CD14-positive monocyte (primary cell): ENCODE measurements around the gene CFAP57. TPM values are rescaled to one million over a fixed set of nuclear protein-coding genes. Genes with fewer than 3 reads are reported as not detected.

Experiments used
- DNase-seq, 3 donors: peaks; one replicate each; pipeline ENCODE4 v3.0.0-alpha.2; 2011 to 2022
- H2AFZ ChIP-seq: 2 replicates; pipeline ENCODE4 v1.6.0; 2012; ENCODE audit warnings: mild to moderate bottlenecking, low read depth, low read length, inconsistent platforms; ENCODE audit not compliant: insufficient read depth, poor library complexity, severe bottlenecking
- H3K27ac ChIP-seq, 2 donors: 1 replicate in 1 of 2; 2 replicates in 1 of 2; pipeline ENCODE4 v1.5.1; 2012 to 2013; ENCODE audit warnings: low read length in 2 of 2, control low read depth in 1 of 2, inconsistent platforms in 1 of 2, low read depth in 1 of 2, mild to moderate bottlenecking in 1 of 2
- H3K27me3 ChIP-seq, 2 donors: one replicate each; pipeline versions ENCODE4 v1.6.0 to v1.6.1; 2011 to 2013; ENCODE audit warnings: low read length in 2 of 2; ENCODE audit not compliant: control insufficient read depth in 2 of 2, insufficient read depth in 2 of 2
- H3K36me3 ChIP-seq, 2 donors: replicated peaks in 1 of 2; 1 replicate in 1 of 2; 2 replicates in 1 of 2; pipeline versions ENCODE4 v1.5.1 to v1.6.1; 2012 to 2013; ENCODE audit warnings: low read length in 2 of 2, control low read depth in 1 of 2, inconsistent platforms in 1 of 2, mild to moderate bottlenecking in 1 of 2; ENCODE audit not compliant: insufficient read depth in 2 of 2, control insufficient read depth in 1 of 2
- H3K4me1 ChIP-seq, 2 donors: 1 replicate in 1 of 2; 2 replicates in 1 of 2; pipeline versions ENCODE4 v1.5.1 to v1.6.1; 2012 to 2013; ENCODE audit warnings: low read length in 2 of 2, control low read depth in 1 of 2, inconsistent platforms in 1 of 2, mild to moderate bottlenecking in 1 of 2, moderate library complexity in 1 of 2; ENCODE audit not compliant: insufficient read depth in 2 of 2, control insufficient read depth in 1 of 2
- H3K4me2 ChIP-seq: replicated peaks from 2 replicates; pipeline ENCODE3; 2012; ENCODE audit warnings: low read length, moderate library complexity, mild to moderate bottlenecking; ENCODE audit not compliant: poor library complexity, severe bottlenecking; ENCODE audit errors: extremely low read depth
- H3K4me3 ChIP-seq, 3 experiments: fragments of 200-600 bp in 1 of 3; sonication (generic) in 1 of 3; replicated peaks in 1 of 3; 1 replicate in 2 of 3; 2 replicates in 1 of 3; pipeline ENCODE4 v1.5.1; 2011 to 2013; ENCODE audit warnings: low read length in 3 of 3, mild to moderate bottlenecking in 3 of 3, control low read depth in 2 of 3, low read depth in 2 of 3, inconsistent platforms in 1 of 3, moderate library complexity in 1 of 3
- H3K79me2 ChIP-seq: 2 replicates; pipeline ENCODE4 v1.6.0; 2012; ENCODE audit warnings: mild to moderate bottlenecking, control low read depth, inconsistent platforms, low read length, moderate library complexity; ENCODE audit not compliant: insufficient read depth
- H3K9ac ChIP-seq: 2 replicates; pipeline ENCODE4 v1.6.0; 2017; ENCODE audit warnings: low read length, mild to moderate bottlenecking; ENCODE audit not compliant: insufficient read depth, poor library complexity, severe bottlenecking
- H3K9me3 ChIP-seq, 2 donors: replicated peaks in 1 of 2; 1 replicate in 1 of 2; 2 replicates in 1 of 2; pipeline versions ENCODE4 v1.5.1 to v1.6.1; 2012 to 2013; ENCODE audit warnings: low read length in 2 of 2, control low read depth in 1 of 2; ENCODE audit not compliant: control insufficient read depth in 1 of 2, insufficient read depth in 1 of 2
- H4K20me1 ChIP-seq: 2 replicates; pipeline ENCODE4 v1.6.0; 2012; ENCODE audit warnings: mild to moderate bottlenecking, low read length, control low read depth, moderate library complexity; ENCODE audit not compliant: insufficient read depth
- H3K27ac Mint-ChIP-seq, 7 donors: one replicate each; pipeline ENCODE4 v1.8.0; 2020; ENCODE audit warnings: mild to moderate bottlenecking in 7 of 7, mixed read lengths in 7 of 7, moderate library complexity in 6 of 7, inconsistent platforms in 2 of 7
- H3K27me3 Mint-ChIP-seq, 3 donors: one replicate each; pipeline ENCODE4 v1.8.0; 2021 to 2022; ENCODE audit warnings: low read depth in 3 of 3, mild to moderate bottlenecking in 3 of 3, mixed read lengths in 3 of 3, moderate library complexity in 3 of 3, inconsistent platforms in 1 of 3
- H3K36me3 Mint-ChIP-seq, 2 donors: one replicate each; pipeline ENCODE4 v1.8.0; 2020; ENCODE audit warnings: mixed read lengths in 2 of 2, inconsistent platforms in 1 of 2, mild to moderate bottlenecking in 1 of 2
- H3K4me1 Mint-ChIP-seq: one replicate; pipeline ENCODE4 v1.8.0; 2020; ENCODE audit warnings: mild to moderate bottlenecking, mixed read lengths
- H3K4me3 Mint-ChIP-seq, 2 donors: one replicate each; pipeline ENCODE4 v1.8.0; 2020; ENCODE audit warnings: mild to moderate bottlenecking in 2 of 2, mixed read lengths in 2 of 2, moderate library complexity in 1 of 2
- H3K9me3 Mint-ChIP-seq, 7 donors: one replicate each; pipeline ENCODE4 v1.8.0; 2020 to 2022; ENCODE audit warnings: mixed read lengths in 7 of 7, mild to moderate bottlenecking in 6 of 7, moderate library complexity in 6 of 7, inconsistent platforms in 2 of 7
- WGBS: methylation state at CpG from one replicate; pipeline ENCODE4 v1.1.5; 2013; ENCODE audit warnings: missing lambda C conversion rate; ENCODE audit not compliant: insufficient coverage; 5-methylcytosine and 5-hydroxymethylcytosine counted together
- intact Hi-C, 2 donors: fragments of 100-400 bp; cut with micrococcal nuclease; formaldehyde crosslinking; loops; one replicate each; pipeline versions ENCODE4 v1.15.0 to v1.15.1; 2023
- polyA plus RNA-seq, 3 donors: library from polyadenylated mRNA; depleted of rRNA in 1 of 3; unstranded in 2 of 3; stranded (reverse) in 1 of 3; fragments of 300-500 nt in 2 of 3; fragments of >200 nt in 1 of 3; fragmentation: Illumina TruSeq in 2 of 3; gene quantifications; 1 replicate in 2 of 3; 2 replicates in 1 of 3; pipeline ENCODE4 v1.2.3, GENCODE V29; 2012 to 2021
- TF ChIP-seq, protein P1 (sequence below): fragments of 200-600 bp; IDR thresholded peaks from one replicate; pipeline ENCODE4 v1.8.0; 2022; ENCODE audit warnings: antibody characterized with exemption, mild to moderate bottlenecking

Gene CFAP57
- polyA plus RNA-seq, 3 donors: 0.01 to 0.05 TPM; not detected in 1

DNA sequence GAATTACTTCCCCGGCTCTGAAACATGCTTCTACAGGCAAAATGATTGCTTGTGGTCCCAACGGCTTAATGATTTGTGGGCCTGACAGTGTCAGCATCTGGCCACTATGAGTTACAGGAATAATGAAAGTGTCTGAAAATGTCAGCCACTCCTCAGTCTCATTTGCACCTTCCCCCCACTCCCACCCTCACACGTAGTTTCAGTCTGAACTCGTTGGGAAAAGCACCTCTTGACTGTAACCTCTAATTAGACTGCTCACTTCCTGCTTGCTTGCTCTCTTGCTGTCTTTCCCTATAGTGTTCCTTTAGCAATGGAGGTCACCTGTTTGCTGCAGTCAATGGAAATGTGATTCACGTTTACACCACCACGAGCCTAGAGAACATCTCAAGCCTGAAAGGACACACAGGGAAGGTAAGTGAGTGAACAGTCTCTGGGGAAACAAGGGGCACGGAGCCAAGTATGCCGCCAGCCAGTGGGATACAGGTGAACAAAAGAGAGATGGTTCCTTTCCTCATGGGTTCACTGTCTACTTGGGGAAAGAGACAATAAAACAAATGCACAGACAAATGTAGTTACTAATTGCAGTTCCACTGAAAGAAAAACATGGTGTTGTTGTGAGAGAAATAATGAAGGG lies 27.1 kb downstream of the CFAP57 start:
- Histone ChIP-seq H3K4me2 (no peak overlapping the region), H3K4me1 (no peaks in the 10 kb centered on the region), H3K9ac (no peak overlapping the region), H3K9me3 (peaks cover 0 to 5% of the 10 kb centered on the region in 2 donors), H4K20me1 (no peaks in the 10 kb centered on the region), H3K27ac (no peak overlapping the region), H3K27me3 (no peaks in the 10 kb centered on the region), H3K79me2 (no peaks in the 10 kb centered on the region), H2AFZ (no peak overlapping the region), H3K4me3 (no peak overlapping the region), H3K36me3 (no peaks in the 10 kb centered on the region)
- Mint-ChIP-seq H3K27me3 (no peaks in the 10 kb centered on the region), H3K4me3 (no peak overlapping the region), H3K9me3 (peaks cover 3 to 13% (median 7%) of the 10 kb centered on the region in 7 donors), H3K36me3 (no peaks in the 10 kb centered on the region), H3K27ac (no peak overlapping the region), H3K4me1 (no peaks in the 10 kb centered on the region)
- 88% methylated on average over 4 of the region's 8 CpGs for WGBS
- intact Hi-C loops: no loop called here
- TF ChIP-seq, protein P1, sequence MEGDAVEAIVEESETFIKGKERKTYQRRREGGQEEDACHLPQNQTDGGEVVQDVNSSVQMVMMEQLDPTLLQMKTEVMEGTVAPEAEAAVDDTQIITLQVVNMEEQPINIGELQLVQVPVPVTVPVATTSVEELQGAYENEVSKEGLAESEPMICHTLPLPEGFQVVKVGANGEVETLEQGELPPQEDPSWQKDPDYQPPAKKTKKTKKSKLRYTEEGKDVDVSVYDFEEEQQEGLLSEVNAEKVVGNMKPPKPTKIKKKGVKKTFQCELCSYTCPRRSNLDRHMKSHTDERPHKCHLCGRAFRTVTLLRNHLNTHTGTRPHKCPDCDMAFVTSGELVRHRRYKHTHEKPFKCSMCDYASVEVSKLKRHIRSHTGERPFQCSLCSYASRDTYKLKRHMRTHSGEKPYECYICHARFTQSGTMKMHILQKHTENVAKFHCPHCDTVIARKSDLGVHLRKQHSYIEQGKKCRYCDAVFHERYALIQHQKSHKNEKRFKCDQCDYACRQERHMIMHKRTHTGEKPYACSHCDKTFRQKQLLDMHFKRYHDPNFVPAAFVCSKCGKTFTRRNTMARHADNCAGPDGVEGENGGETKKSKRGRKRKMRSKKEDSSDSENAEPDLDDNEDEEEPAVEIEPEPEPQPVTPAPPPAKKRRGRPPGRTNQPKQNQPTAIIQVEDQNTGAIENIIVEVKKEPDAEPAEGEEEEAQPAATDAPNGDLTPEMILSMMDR: no peak
- DNase-seq: no peak

DNA sequence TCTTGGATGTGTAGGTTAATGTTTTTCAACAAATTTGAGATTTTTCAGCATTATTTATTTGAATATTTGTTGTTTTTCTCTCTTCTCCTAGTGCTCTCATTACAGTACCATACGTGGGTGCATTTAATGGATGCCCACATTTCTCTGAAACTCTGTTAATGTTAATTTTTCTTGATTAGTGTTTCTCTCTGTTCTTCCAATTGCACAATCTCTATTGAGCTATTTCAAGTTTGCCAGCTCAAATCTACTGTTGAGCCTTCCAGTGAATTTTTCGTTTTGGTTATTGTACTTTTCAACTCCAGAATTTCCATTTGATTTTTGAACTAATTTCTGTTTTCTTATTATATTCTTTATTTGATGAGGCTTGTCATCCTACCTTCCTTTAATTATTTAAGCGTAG lies 31.7 kb downstream of the CFAP57 start:
- no peaks in the 10 kb centered on the region for H3K36me3 Mint-ChIP-seq
- H3K4me2 ChIP-seq: no peak overlapping the region
- H3K27ac Mint-ChIP-seq: no peak overlapping the region
- H3K4me3 ChIP-seq: no peak overlapping the region
- peaks cover 13% of the 10 kb centered on the region for H3K4me1 Mint-ChIP-seq
- H4K20me1 ChIP-seq: no peaks in the 10 kb centered on the region
- no peak overlapping the region for H3K4me3 Mint-ChIP-seq
- H3K27ac ChIP-seq: no peak overlapping the region
- H2AFZ ChIP-seq: no peak overlapping the region
- no CpG with 5 or more reads among the region's 3 CpGs for WGBS
- DNase-seq: no peak
- H3K79me2 ChIP-seq: no peaks in the 10 kb centered on the region
- peaks cover 0 to 14% (median 2%) of the 10 kb centered on the region in 7 donors for H3K9me3 Mint-ChIP-seq
- H3K4me1 ChIP-seq: peaks cover 9 to 11% of the 10 kb centered on the region in 2 donors
- intact Hi-C loops: no loop called here
- H3K9me3 ChIP-seq: no peaks in the 10 kb centered on the region
- H3K36me3 ChIP-seq: no peaks in the 10 kb centered on the region
- H3K27me3 Mint-ChIP-seq: peaks cover 0 to 2% (median 0%) of the 10 kb centered on the region in 3 donors
- no peak overlapping the region for H3K9ac ChIP-seq
- TF ChIP-seq, protein P1: no peak
- no peaks in the 10 kb centered on the region for H3K27me3 ChIP-seq
